Neuronal stem cell (in vitro differentiated cells): ENCODE measurements around the gene CNTNAP2.

Source experiments
- DNase-seq: peaks from one replicate; pipeline ENCODE4 v3.0.0-alpha.2; 2013; ENCODE audit warnings: low spot score
- H2AFZ ChIP-seq: one replicate; pipeline ENCODE4 v1.6.1; 2013; ENCODE audit warnings: mild to moderate bottlenecking, low read length, inconsistent platforms
- H2AK5ac ChIP-seq: 2 replicates; pipeline ENCODE4 v1.6.1; 2013; ENCODE audit warnings: low read depth, mild to moderate bottlenecking, inconsistent platforms, low read length, moderate library complexity, mixed read lengths
- H2BK120ac ChIP-seq: 2 replicates; pipeline ENCODE4 v1.6.1; 2013; ENCODE audit warnings: low read depth, mild to moderate bottlenecking, inconsistent platforms, low read length, moderate library complexity, mixed read lengths
- H2BK12ac ChIP-seq: one replicate; pipeline ENCODE4 v1.6.1; 2013; ENCODE audit warnings: low read length, inconsistent platforms
- H2BK15ac ChIP-seq: 2 replicates; pipeline ENCODE4 v1.6.1; 2013; ENCODE audit warnings: mild to moderate bottlenecking, low read length, inconsistent platforms, mixed read lengths
- H2BK5ac ChIP-seq: one replicate; pipeline ENCODE4 v1.6.1; 2013; ENCODE audit warnings: inconsistent platforms, mild to moderate bottlenecking, low read length, moderate library complexity
- H3K14ac ChIP-seq: one replicate; pipeline ENCODE4 v1.6.1; 2013; ENCODE audit warnings: low read length, inconsistent platforms
- H3K18ac ChIP-seq: 2 replicates; pipeline ENCODE4 v1.6.1; 2013; ENCODE audit warnings: low read length, inconsistent platforms
- H3K23ac ChIP-seq: 2 replicates; pipeline ENCODE4 v1.6.1; 2013; ENCODE audit warnings: low read depth, mild to moderate bottlenecking, mixed read lengths, low read length, inconsistent platforms; ENCODE audit not compliant: poor library complexity
- H3K27ac ChIP-seq: replicated peaks from 3 replicates; pipeline ENCODE4 v1.5.1; 2013; ENCODE audit warnings: low read length, inconsistent platforms
- H3K27me3 ChIP-seq, 3 experiments: 2 replicates each; pipeline ENCODE4 v1.6.1; 2013; ENCODE audit warnings: low read length in 3 of 3, mild to moderate bottlenecking in 2 of 3, inconsistent platforms in 1 of 3, low read depth in 1 of 3, mixed read lengths in 1 of 3, moderate library complexity in 1 of 3; ENCODE audit not compliant: control insufficient read depth in 3 of 3, insufficient read depth in 3 of 3
- H3K36me3 ChIP-seq, 2 donors: replicated peaks in 1 of 2; 2 replicates each; pipeline ENCODE4 v1.6.1; 2013; ENCODE audit warnings: low read length in 2 of 2; ENCODE audit not compliant: control insufficient read depth in 2 of 2, insufficient read depth in 2 of 2
- H3K4ac ChIP-seq: 2 replicates; pipeline ENCODE4 v1.6.1; 2013; ENCODE audit warnings: inconsistent platforms, mild to moderate bottlenecking, low read length, moderate library complexity
- H3K4me1 ChIP-seq, 2 donors: 1 replicate in 1 of 2; 2 replicates in 1 of 2; pipeline ENCODE4 v1.6.1; 2013; ENCODE audit warnings: low read length in 2 of 2, low read depth in 1 of 2; ENCODE audit not compliant: control insufficient read depth in 2 of 2, insufficient read depth in 1 of 2
- H3K4me2 ChIP-seq: one replicate; pipeline ENCODE4 v1.6.1; 2013; ENCODE audit warnings: mild to moderate bottlenecking, low read length, inconsistent platforms; ENCODE audit not compliant: insufficient read depth, poor library complexity, severe bottlenecking
- H3K4me3 ChIP-seq, 2 donors: 2 replicates each; pipeline ENCODE4 v1.5.1; 2013; ENCODE audit warnings: low read length in 2 of 2, mild to moderate bottlenecking in 2 of 2, inconsistent platforms in 1 of 2, moderate library complexity in 1 of 2
- H3K79me1 ChIP-seq: one replicate; pipeline ENCODE4 v1.6.1; 2013; ENCODE audit warnings: low read depth, mild to moderate bottlenecking, inconsistent platforms, low read length, moderate library complexity
- H3K9ac ChIP-seq: one replicate; pipeline ENCODE4 v1.6.1; 2013; ENCODE audit warnings: mild to moderate bottlenecking, low read depth, low read length, inconsistent platforms; ENCODE audit not compliant: poor library complexity
- H3K9me3 ChIP-seq, 2 donors: replicated peaks in 1 of 2; 2 replicates each; pipeline versions ENCODE3 to v1.6.1; 2013; ENCODE audit warnings: low read length in 2 of 2, mild to moderate bottlenecking in 2 of 2, inconsistent platforms in 1 of 2, low read depth in 1 of 2, mixed read lengths in 1 of 2, moderate library complexity in 1 of 2; ENCODE audit not compliant: control insufficient read depth in 2 of 2, insufficient read depth in 1 of 2
- H4K8ac ChIP-seq: one replicate; pipeline ENCODE4 v1.6.1; 2013; ENCODE audit warnings: low read depth, mild to moderate bottlenecking, inconsistent platforms, low read length, moderate library complexity
- H4K91ac ChIP-seq: one replicate; pipeline ENCODE4 v1.6.1; 2013; ENCODE audit warnings: low read length, low read depth, mild to moderate bottlenecking, inconsistent platforms; ENCODE audit not compliant: poor library complexity
- WGBS, 2 donors: extraction: QIAGEN DNeasy Blood & Tissue Kit; methylation state at CpG; one replicate each; pipeline ENCODE4 v1.1.7; 2013; ENCODE audit warnings: missing lambda C conversion rate in 2 of 2, mixed read lengths in 1 of 2; ENCODE audit not compliant: insufficient read length in 2 of 2, insufficient replicate concordance in 1 of 2; ENCODE audit errors: extremely low coverage in 2 of 2; 5-methylcytosine and 5-hydroxymethylcytosine counted together

The CNTNAP2 gene

DNA sequence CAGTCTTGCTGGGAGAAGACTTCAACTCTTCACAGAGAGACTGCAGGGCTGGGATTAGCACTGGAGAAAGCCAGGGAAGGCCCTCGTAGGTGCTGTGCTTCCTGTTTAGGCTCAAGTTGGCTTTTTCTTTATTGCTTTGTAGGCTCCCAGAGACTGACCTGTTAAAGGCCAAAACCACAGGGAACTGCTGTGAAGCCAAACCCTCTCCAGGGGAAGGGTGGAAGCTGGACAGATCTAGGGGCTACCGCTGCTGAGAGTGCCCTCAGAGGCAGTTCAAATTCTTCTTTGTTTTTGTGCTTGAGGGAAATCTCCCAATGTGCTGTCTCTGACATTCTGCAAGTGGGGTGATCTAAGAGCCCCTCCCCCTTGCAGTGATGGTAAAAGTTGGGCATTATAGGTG is 198.4 kb downstream of the CNTNAP2 start:
- Histone ChIP-seq H2BK5ac (no peak overlapping the region), H3K4me1 (no peaks in the 10 kb centered on the region), H3K23ac (no peak overlapping the region), H2BK12ac (no peak overlapping the region), H3K14ac (no peak overlapping the region), H3K4me3 (no peak overlapping the region), H3K18ac (no peak overlapping the region), H3K79me1 (no peaks in the 10 kb centered on the region), H4K91ac (no peak overlapping the region), H3K36me3 (no peaks in the 10 kb centered on the region), H3K9me3 (no peaks in the 10 kb centered on the region), H3K4me2 (no peak overlapping the region), H2AFZ (no peak overlapping the region), H2BK15ac (no peak overlapping the region), H4K8ac (no peak overlapping the region), H3K27ac (no peak overlapping the region), H3K27me3 (no peaks in the 10 kb centered on the region), H3K4ac (no peak overlapping the region), H2AK5ac (no peak overlapping the region), H3K9ac (no peak overlapping the region), H2BK120ac (no peak overlapping the region)
- no peak for DNase-seq
- no CpG with 5 or more reads among the region's 2 CpGs for WGBS, 2 donors

DNA sequence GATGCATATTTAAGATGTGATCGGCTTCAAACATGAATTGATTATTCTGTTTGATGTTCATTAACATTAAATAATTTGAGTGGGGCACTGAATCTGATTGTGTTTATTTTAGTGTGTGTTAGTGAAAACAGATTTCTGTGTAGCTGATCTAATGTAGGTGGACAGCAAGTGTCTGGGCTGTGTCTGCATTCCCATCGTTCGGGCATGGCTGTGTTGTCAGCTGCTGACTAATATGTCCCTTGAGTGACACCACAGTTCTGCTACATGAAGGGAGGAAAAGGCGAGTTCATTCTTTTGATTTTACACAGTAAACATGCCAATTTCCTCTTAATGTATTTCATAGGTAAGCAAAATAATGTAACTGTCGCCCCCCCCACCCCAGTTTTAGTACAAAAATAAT is 203.0 kb downstream of the CNTNAP2 start:
- Histone ChIP-seq H3K27me3 (no peaks in the 10 kb centered on the region), H4K8ac (no peak overlapping the region), H3K18ac (no peak overlapping the region), H2AFZ (no peak overlapping the region), H3K4me1 (peaks cover 0 to 6% of the 10 kb centered on the region in 2 donors), H4K91ac (no peak overlapping the region), H3K9me3 (no peaks in the 10 kb centered on the region), H2BK5ac (no peak overlapping the region), H3K36me3 (no peaks in the 10 kb centered on the region), H3K9ac (no peak overlapping the region), H2AK5ac (no peak overlapping the region), H2BK12ac (no peak overlapping the region), H3K14ac (no peak overlapping the region), H3K79me1 (no peaks in the 10 kb centered on the region), H3K4me3 (no peak overlapping the region), H2BK15ac (no peak overlapping the region), H3K4me2 (no peak overlapping the region), H3K27ac (no peak overlapping the region), H3K4ac (no peak overlapping the region), H2BK120ac (no peak overlapping the region), H3K23ac (no peak overlapping the region)
- no peak for DNase-seq
- no CpG with 5 or more reads among the region's 5 CpGs for WGBS, 2 donors

DNA sequence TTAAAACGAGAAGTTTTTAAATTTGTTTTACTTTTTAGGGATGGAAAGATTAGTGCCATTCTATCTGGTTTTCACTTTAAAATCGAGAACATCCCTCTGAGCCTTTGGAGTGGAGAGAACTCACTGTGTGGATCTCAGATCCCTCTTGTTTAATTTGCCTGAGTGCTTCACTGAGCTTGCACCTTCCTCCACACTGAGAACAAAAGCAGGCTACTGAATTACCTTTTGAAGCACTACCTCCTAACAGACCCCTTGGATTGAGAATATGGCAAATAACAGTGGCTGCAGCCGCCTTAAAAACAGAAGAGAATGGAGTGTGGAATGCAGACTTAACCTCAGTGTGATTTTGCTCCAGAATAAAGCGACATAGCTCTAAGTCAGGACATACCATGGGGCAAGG is 204.7 kb downstream of the CNTNAP2 start:
- Histone ChIP-seq H4K91ac (no peak overlapping the region), H2AK5ac (no peak overlapping the region), H3K14ac (no peak overlapping the region), H4K8ac (no peak overlapping the region), H3K27me3 (no peaks in the 10 kb centered on the region), H3K4me3 (no peak overlapping the region), H3K27ac (peak overlapping the region; percentile 41), H3K79me1 (no peaks in the 10 kb centered on the region), H3K9ac (no peak overlapping the region), H3K18ac (no peak overlapping the region), H3K4ac (no peak overlapping the region), H2AFZ (no peak overlapping the region), H2BK120ac (no peak overlapping the region), H3K36me3 (no peaks in the 10 kb centered on the region), H2BK15ac (no peak overlapping the region), H3K23ac (no peak overlapping the region), H2BK12ac (no peak overlapping the region), H3K4me2 (no peak overlapping the region), H2BK5ac (no peak overlapping the region), H3K4me1 (peaks cover 0 to 6% of the 10 kb centered on the region in 2 donors), H3K9me3 (no peaks in the 10 kb centered on the region)
- DNase-seq: peak; percentile 24
- no CpG with 5 or more reads among the region's 4 CpGs for WGBS, 2 donors

DNA sequence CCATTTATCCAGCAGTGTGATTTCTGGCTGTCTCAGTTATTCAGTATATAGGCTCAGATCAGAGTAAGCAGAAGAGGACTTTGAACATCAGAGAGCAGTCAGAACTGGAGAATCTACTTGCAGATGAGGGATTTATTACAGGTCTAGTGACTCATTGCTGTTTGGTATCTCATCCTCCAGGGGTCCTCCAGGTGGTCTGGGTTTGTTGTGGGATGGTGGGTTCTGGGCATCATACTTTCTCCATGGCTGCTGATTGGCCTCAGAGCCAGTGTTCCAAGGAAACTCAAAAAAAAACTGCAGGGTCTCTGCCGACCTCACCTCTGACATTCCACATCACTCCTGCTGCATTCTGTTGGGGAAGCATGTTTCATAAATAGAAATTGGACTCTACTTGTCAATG is 214.8 kb downstream of the CNTNAP2 start:
- WGBS, 2 donors: no CpG with 5 or more reads among the region's 1 CpG
- H2BK12ac ChIP-seq: no peak overlapping the region
- no peak overlapping the region for H3K4me2 ChIP-seq
- H3K9me3 ChIP-seq: no peaks in the 10 kb centered on the region
- no peak overlapping the region for H2BK5ac ChIP-seq
- no peak overlapping the region for H2AFZ ChIP-seq
- no peak overlapping the region for H3K9ac ChIP-seq
- H3K27ac ChIP-seq: no peak overlapping the region
- H2AK5ac ChIP-seq: no peak overlapping the region
- no peak overlapping the region for H3K14ac ChIP-seq
- H3K79me1 ChIP-seq: no peaks in the 10 kb centered on the region
- no peak overlapping the region for H4K91ac ChIP-seq
- no peak for DNase-seq
- no peak overlapping the region for H4K8ac ChIP-seq
- no peaks in the 10 kb centered on the region for H3K4me1 ChIP-seq
- no peak overlapping the region for H3K23ac ChIP-seq
- no peaks in the 10 kb centered on the region for H3K36me3 ChIP-seq
- no peak overlapping the region for H3K4ac ChIP-seq
- no peak overlapping the region for H2BK15ac ChIP-seq
- no peaks in the 10 kb centered on the region for H3K27me3 ChIP-seq
- no peak overlapping the region for H3K18ac ChIP-seq
- H3K4me3 ChIP-seq: no peak overlapping the region
- no peak overlapping the region for H2BK120ac ChIP-seq
